K562 (cell line): Measurements from ENCODE around the gene ACADM. TPM values are rescaled to one million over a fixed set of nuclear protein-coding genes. Genes with fewer than 3 reads are reported as not detected.

ENCODE experiments used
- GTF2A2 ChIP-seq: IDR thresholded peaks from 2 replicates; pipeline ENCODE4 v1.6.1; 2016; ENCODE audit warnings: mild to moderate bottlenecking, missing genetic modification characterization, missing compliant biosample characterization
- HIVEP1 ChIP-seq: fragments of 250-450 bp; sonication (Bioruptor Pico); IDR thresholded peaks from 2 replicates; pipeline ENCODE4 v1.4.0; 2020; ENCODE audit warnings: mild to moderate bottlenecking
- MTA3 ChIP-seq: fragments of 450-650 bp; formaldehyde crosslinking; IDR thresholded peaks from 2 replicates; pipeline ENCODE4 v1.6.1; 2017; ENCODE audit warnings: mild to moderate bottlenecking, borderline replicate concordance
- MYBL2 ChIP-seq, 2 experiments: fragments of 450-650 bp in 1 of 2; sonication (generic) in 1 of 2; formaldehyde crosslinking in 1 of 2; IDR thresholded peaks; 2 replicates each; pipeline versions ENCODE4 v1.6.1 to v1.8.1; 2017 to 2022; ENCODE audit warnings: borderline replicate concordance in 1 of 2, inconsistent platforms in 1 of 2, low read depth in 1 of 2, mild to moderate bottlenecking in 1 of 2, missing genetic modification reagents in 1 of 2, moderate library complexity in 1 of 2
- OTX1 ChIP-seq: fragments of 450-650 bp; formaldehyde crosslinking; IDR thresholded peaks from 2 replicates; pipeline ENCODE4 v1.4.0; 2022; ENCODE audit warnings: mild to moderate bottlenecking
- PHB2 ChIP-seq: fragments of 450-650 bp; IDR thresholded peaks from 2 replicates; pipeline ENCODE4 v1.6.1; 2017; ENCODE audit warnings: low read depth
- PRMT5 ChIP-seq: sonication (generic); formaldehyde crosslinking; IDR thresholded peaks from 2 replicates; pipeline ENCODE4 v1.5.0; 2020; ENCODE audit warnings: missing genetic modification reagents
- RHOXF2B ChIP-seq: fragments of 250-450 bp; sonication (Bioruptor Pico); conservative IDR thresholded peaks from 2 replicates; pipeline ENCODE4 v1.5.1; 2021
- YY1 ChIP-seq, 3 experiments: IDR thresholded peaks; 2 replicates each; pipeline ENCODE4 v1.6.1; 2011; ENCODE audit warnings: low read length in 2 of 3, mild to moderate bottlenecking in 2 of 3, moderate library complexity in 2 of 3, borderline replicate concordance in 1 of 3, control low read depth in 1 of 3, low read depth in 1 of 3; ENCODE audit not compliant: insufficient read depth in 3 of 3, insufficient replicate concordance in 2 of 3, control insufficient read depth in 1 of 3, insufficient read length in 1 of 3; ENCODE audit errors: extremely low read depth in 1 of 3
- ZFX ChIP-seq: sonication (generic); formaldehyde crosslinking; IDR thresholded peaks from 2 replicates; pipeline ENCODE4 v1.8.0; 2022; ENCODE audit warnings: mild to moderate bottlenecking, missing genetic modification reagents, moderate library complexity
- ZNF699 ChIP-seq: fragments of 250-450 bp; sonication (Bioruptor Pico); IDR thresholded peaks from 2 replicates; pipeline ENCODE4 v1.8.0; 2021; ENCODE audit warnings: mild to moderate bottlenecking, moderate library complexity; ENCODE audit not compliant: insufficient replicate concordance
- polyA plus RNA-seq, 8 experiments: library from polyadenylated mRNA; depleted of rRNA in 4 of 8; stranded (reverse) in 5 of 8; unstranded in 3 of 8; fragments of >200 nt; fragmentation: Nextera tagmentation in 2 of 8; fragmentation: Illumina TruSeq in 1 of 8; extraction: Ambion mirVana in 2 of 8; extraction: Trizol in 1 of 8; gene quantifications; 2 replicates each; pipeline versions ENCODE4 v1.2.1 to v1.2.3, GENCODE V29; 2011 to 2014; ENCODE audit warnings: inconsistent platforms in 1 of 8, missing spikeins in 1 of 8
- total RNA-seq, 7 experiments: library from RNA; depleted of rRNA in 6 of 7; stranded (reverse); fragments of >200 nt in 6 of 7; fragmentation: Illumina TruSeq in 2 of 7; extraction: Trizol in 2 of 7; gene quantifications; 2 replicates each; pipeline versions ENCODE4 v1.2.1 to v1.2.3, GENCODE V29; 2011 to 2021; ENCODE audit warnings: low replicate concordance in 1 of 7
- TF ChIP-seq, protein P1 (sequence below), 2 experiments: fragments of 450-650 bp; formaldehyde crosslinking in 1 of 2; IDR thresholded peaks; 2 replicates each; pipeline versions ENCODE4 v1.4.0 to v1.6.1; 2014 to 2020; ENCODE audit warnings: mild to moderate bottlenecking in 2 of 2, borderline replicate concordance in 1 of 2, low read depth in 1 of 2
- TF ChIP-seq, protein P2 (sequence below): fragments of 450-650 bp; IDR thresholded peaks from 2 replicates; pipeline ENCODE4 v1.6.1; 2018; ENCODE audit not compliant: partially characterized antibody

ACADM gene
- total and polyA plus RNA-seq, 9 of the 15 experiments (the other 6 are each of a cell fraction or from before 2014, with no cell fraction given) = 82.5 to 156 (median 123) TPM

DNA sequence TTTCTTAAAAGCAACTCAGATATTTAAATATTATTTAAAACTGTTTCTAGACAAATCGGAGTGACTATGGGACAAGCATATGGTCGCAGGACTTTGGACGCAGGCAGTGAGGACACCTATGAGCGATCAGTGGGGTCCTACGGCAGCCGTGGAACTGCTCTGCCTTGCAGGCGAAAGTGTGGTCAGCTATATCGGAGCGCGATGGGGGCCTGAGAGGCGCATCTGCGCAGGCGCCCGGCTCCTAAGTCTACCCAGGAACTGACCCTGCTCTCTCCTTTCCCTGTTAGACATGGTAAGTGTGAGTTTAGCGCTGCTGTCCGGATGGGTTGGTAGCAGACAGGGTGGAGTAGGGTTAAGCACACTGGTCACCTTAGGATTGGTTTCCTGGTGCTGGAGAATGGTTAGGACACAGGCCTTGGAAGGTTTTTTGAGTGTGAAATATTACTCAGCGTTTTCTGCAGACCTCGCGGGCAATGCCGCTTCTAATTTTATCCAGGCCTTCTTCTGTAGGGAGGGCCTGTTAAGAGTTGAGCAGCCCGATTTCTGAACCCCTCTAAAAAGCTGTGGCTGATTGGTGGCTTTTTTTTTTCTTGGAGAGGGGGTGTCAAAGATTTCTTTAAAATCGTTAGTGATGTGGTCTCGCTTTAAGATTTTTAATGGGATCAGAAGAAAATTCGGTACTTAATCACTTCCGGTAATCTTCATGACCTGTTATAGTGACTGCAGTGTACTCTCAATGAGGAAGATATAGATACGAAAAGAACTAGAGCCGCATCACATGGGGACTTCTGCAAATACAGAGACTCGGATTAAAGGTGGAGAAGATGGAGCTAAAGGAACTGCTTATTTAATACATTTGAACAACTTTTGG lies 61.7 kb downstream of the ACADM start, which contains the start of gene RABGGTB (continued):
- TF ChIP-seq, protein P1, sequence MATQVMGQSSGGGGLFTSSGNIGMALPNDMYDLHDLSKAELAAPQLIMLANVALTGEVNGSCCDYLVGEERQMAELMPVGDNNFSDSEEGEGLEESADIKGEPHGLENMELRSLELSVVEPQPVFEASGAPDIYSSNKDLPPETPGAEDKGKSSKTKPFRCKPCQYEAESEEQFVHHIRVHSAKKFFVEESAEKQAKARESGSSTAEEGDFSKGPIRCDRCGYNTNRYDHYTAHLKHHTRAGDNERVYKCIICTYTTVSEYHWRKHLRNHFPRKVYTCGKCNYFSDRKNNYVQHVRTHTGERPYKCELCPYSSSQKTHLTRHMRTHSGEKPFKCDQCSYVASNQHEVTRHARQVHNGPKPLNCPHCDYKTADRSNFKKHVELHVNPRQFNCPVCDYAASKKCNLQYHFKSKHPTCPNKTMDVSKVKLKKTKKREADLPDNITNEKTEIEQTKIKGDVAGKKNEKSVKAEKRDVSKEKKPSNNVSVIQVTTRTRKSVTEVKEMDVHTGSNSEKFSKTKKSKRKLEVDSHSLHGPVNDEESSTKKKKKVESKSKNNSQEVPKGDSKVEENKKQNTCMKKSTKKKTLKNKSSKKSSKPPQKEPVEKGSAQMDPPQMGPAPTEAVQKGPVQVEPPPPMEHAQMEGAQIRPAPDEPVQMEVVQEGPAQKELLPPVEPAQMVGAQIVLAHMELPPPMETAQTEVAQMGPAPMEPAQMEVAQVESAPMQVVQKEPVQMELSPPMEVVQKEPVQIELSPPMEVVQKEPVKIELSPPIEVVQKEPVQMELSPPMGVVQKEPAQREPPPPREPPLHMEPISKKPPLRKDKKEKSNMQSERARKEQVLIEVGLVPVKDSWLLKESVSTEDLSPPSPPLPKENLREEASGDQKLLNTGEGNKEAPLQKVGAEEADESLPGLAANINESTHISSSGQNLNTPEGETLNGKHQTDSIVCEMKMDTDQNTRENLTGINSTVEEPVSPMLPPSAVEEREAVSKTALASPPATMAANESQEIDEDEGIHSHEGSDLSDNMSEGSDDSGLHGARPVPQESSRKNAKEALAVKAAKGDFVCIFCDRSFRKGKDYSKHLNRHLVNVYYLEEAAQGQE (IDR thresholded peaks at IDR 0.05; ENCODE audit: borderline replicate concordance) = peak; percentile 20; the same call in 1 of the 2 replicates
- TF ChIP-seq, protein P1 (CRISPR knock-in tag; IDR thresholded peaks at IDR 0.05; ENCODE audit: low read depth) = no peak
- TF ChIP-seq GTF2A2 (tag) (no peak), PHB2 (no peak), MTA3 (no peak; the same call in 1 of the 2 replicates), MYBL2 (IDR thresholded peaks at IDR 0.05; ENCODE audit: low read depth) (no peak), MYBL2 (CRISPR knock-in tag; IDR thresholded peaks at IDR 0.05; ENCODE audit: borderline replicate concordance) (no peak), RHOXF2B (0 out of 2 replicates have a peak, but pooled peaks have one; percentile 75), YY1 (IDR thresholded peaks at IDR 0.05; ENCODE audit: borderline replicate concordance in 1 of 3, control insufficient read depth in 1 of 3, extremely low read depth in 1 of 3, insufficient read depth in 3 of 3, insufficient read length in 1 of 3, insufficient replicate concordance in 2 of 3, low read depth in 1 of 3, low read length in 2 of 3) (peak in 2 of 3 experiments; percentile 34 to 75), HIVEP1 (no peak), ZFX (peak; percentile 70), ZNF699 (CRISPR knock-in tag) (no peak), OTX1 (CRISPR knock-in tag) (0 out of 2 replicates have a peak, but pooled peaks have one; percentile 66), PRMT5 (CRISPR knock-in tag) (no peak)
- TF ChIP-seq, protein P2, sequence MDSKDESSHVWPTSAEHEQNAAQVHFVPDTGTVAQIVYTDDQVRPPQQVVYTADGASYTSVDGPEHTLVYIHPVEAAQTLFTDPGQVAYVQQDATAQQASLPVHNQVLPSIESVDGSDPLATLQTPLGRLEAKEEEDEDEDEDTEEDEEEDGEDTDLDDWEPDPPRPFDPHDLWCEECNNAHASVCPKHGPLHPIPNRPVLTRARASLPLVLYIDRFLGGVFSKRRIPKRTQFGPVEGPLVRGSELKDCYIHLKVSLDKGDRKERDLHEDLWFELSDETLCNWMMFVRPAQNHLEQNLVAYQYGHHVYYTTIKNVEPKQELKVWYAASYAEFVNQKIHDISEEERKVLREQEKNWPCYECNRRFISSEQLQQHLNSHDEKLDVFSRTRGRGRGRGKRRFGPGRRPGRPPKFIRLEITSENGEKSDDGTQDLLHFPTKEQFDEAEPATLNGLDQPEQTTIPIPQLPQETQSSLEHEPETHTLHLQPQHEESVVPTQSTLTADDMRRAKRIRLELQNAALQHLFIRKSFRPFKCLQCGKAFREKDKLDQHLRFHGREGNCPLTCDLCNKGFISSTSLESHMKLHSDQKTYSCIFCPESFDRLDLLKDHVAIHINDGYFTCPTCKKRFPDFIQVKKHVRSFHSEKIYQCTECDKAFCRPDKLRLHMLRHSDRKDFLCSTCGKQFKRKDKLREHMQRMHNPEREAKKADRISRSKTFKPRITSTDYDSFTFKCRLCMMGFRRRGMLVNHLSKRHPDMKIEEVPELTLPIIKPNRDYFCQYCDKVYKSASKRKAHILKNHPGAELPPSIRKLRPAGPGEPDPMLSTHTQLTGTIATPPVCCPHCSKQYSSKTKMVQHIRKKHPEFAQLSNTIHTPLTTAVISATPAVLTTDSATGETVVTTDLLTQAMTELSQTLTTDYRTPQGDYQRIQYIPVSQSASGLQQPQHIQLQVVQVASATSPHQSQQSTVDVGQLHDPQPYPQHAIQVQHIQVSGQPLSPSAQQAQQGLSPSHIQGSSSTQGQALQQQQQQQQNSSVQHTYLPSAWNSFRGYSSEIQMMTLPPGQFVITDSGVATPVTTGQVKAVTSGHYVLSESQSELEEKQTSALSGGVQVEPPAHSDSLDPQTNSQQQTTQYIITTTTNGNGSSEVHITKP = peak; percentile 5
